Hepatocyte (in vitro differentiated cells): ENCODE data around the gene SH3BGRL3.

Source experiments
- EZH2 ChIP-seq: fragments of 200-600 bp; sonication (generic); IDR thresholded peaks from 2 replicates; pipeline ENCODE4 v1.6.1; 2016; ENCODE audit warnings: antibody characterized with exemption, mild to moderate bottlenecking, borderline replicate concordance
- EZH2phosphoT487 ChIP-seq: fragments of 200-600 bp; sonication (generic); IDR thresholded peaks from one replicate; pipeline ENCODE4 v1.6.1; 2018; ENCODE audit warnings: antibody characterized with exemption, mild to moderate bottlenecking, low read depth, moderate library complexity; ENCODE audit not compliant: unreplicated experiment, severe bottlenecking
- TF ChIP-seq, protein P1 (sequence below): fragments of 200-600 bp; sonication (generic); IDR thresholded peaks from 2 replicates; pipeline ENCODE4 v1.5.1; 2016; ENCODE audit warnings: antibody characterized with exemption, mild to moderate bottlenecking; ENCODE audit not compliant: poor library complexity

DNA sequence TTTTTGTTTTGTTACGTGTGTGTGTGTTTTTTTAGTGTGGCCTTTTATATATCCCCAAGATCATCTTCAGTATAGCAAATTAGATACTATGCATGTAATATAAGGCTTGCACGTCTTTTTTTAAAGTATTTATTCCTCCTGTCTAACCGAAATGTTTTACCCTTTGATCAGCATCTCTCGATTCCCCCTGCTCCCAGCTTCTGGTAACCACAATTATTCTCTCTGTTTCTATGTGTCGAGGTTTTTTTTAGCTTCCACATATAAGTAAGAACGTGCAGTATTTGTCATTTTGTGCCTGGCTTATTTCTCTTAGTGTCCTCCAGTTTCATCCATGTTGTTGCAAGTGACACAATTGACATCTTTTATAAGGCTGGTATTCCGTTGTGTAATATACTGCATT, 27.2 kb upstream of the SH3BGRL3 start:
- TF ChIP-seq, protein P1, sequence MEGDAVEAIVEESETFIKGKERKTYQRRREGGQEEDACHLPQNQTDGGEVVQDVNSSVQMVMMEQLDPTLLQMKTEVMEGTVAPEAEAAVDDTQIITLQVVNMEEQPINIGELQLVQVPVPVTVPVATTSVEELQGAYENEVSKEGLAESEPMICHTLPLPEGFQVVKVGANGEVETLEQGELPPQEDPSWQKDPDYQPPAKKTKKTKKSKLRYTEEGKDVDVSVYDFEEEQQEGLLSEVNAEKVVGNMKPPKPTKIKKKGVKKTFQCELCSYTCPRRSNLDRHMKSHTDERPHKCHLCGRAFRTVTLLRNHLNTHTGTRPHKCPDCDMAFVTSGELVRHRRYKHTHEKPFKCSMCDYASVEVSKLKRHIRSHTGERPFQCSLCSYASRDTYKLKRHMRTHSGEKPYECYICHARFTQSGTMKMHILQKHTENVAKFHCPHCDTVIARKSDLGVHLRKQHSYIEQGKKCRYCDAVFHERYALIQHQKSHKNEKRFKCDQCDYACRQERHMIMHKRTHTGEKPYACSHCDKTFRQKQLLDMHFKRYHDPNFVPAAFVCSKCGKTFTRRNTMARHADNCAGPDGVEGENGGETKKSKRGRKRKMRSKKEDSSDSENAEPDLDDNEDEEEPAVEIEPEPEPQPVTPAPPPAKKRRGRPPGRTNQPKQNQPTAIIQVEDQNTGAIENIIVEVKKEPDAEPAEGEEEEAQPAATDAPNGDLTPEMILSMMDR: no peak
- TF ChIP-seq EZH2phosphoT487: no peak
- no peak for TF ChIP-seq EZH2
